ENCODE data around the gene CROCC2. TPM values are rescaled to one million over a fixed set of nuclear protein-coding genes. Genes with fewer than 3 reads are reported as not detected.

Gene CROCC2
- total RNA-seq, 1 donor, result not detected

DNA sequence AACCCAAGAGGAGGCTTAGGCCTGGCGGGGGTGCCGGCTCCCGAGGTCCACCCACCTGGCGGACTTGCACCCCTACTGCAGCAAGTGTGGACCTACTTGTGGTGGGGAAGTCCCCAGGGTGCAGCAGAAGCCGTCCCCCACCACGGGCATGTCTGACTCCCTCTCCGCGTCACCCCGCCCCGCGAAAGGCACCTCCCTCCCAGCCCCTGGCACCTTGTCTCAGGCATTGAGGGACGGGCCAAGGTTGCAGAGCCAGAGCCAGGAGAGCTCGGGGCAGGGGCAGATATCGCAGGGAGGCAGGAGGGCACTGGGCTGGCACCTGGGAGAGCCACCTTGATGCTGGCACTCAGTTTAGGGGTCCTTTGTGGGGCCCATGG, 19.0 kb downstream of the CROCC2 start:
- no peak overlapping the region for H3K4me3 ChIP-seq (ENCODE audit: low read depth, low read length)
- no peak for DNase-seq (ENCODE audit: low read depth)
- TF ChIP-seq, protein P1, sequence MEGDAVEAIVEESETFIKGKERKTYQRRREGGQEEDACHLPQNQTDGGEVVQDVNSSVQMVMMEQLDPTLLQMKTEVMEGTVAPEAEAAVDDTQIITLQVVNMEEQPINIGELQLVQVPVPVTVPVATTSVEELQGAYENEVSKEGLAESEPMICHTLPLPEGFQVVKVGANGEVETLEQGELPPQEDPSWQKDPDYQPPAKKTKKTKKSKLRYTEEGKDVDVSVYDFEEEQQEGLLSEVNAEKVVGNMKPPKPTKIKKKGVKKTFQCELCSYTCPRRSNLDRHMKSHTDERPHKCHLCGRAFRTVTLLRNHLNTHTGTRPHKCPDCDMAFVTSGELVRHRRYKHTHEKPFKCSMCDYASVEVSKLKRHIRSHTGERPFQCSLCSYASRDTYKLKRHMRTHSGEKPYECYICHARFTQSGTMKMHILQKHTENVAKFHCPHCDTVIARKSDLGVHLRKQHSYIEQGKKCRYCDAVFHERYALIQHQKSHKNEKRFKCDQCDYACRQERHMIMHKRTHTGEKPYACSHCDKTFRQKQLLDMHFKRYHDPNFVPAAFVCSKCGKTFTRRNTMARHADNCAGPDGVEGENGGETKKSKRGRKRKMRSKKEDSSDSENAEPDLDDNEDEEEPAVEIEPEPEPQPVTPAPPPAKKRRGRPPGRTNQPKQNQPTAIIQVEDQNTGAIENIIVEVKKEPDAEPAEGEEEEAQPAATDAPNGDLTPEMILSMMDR (IDR thresholded peaks at IDR 0.05; ENCODE audit: insufficient read depth, low read depth, low read length), result no peak

DNA sequence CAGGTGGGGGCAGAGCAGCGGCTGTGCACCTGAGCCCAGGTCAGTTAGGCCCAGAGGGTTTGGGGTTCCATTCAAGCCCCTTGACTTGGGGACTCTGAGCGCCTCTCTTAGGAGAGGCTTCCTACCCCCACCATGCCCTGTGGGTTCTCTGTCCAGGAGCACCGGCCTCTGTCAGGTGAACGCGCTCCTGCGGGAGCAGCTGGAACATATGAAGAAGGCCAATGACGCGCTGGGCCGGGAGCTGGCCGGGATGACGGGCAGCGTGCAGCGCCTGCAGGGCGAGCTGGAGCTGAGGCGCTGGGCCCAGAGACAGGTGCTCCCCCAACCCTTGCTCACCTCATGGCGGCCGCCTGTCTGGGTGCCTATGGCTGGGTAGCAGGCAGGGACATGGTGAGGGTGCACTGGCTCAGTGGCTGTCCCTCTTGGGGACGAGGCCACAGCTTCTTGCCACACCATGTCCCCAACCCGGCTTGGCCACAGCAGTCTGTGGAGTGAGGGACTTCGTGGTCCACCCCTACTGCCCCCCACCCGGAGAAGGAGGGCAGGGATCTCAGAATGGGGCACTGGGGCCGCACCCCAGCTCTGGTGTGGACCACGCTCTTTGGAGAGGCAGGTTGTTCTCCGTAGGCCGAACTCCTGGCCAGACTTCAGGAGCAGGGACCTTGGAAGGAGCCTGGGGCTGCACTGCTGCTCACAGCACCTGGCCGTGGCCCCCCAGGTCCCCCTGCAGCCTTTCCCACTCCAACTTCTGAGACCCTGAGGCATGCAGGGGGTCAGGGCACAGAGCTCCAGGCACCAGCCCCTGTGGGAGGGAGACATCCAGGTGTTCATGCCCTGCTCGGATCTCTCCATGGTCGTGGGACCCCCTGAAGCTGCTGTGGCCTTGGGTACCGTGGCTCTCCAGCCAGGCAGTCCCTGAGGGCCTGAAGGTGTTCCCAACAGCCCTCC, 19.7 kb downstream of the CROCC2 start:
- no peak for DNase-seq (ENCODE audit: low read depth)
- TF ChIP-seq, protein P1 (IDR thresholded peaks at IDR 0.05; ENCODE audit: insufficient read depth, low read depth, low read length), result no peak
- no peak overlapping the region for H3K4me3 ChIP-seq (ENCODE audit: low read depth, low read length)

DNA sequence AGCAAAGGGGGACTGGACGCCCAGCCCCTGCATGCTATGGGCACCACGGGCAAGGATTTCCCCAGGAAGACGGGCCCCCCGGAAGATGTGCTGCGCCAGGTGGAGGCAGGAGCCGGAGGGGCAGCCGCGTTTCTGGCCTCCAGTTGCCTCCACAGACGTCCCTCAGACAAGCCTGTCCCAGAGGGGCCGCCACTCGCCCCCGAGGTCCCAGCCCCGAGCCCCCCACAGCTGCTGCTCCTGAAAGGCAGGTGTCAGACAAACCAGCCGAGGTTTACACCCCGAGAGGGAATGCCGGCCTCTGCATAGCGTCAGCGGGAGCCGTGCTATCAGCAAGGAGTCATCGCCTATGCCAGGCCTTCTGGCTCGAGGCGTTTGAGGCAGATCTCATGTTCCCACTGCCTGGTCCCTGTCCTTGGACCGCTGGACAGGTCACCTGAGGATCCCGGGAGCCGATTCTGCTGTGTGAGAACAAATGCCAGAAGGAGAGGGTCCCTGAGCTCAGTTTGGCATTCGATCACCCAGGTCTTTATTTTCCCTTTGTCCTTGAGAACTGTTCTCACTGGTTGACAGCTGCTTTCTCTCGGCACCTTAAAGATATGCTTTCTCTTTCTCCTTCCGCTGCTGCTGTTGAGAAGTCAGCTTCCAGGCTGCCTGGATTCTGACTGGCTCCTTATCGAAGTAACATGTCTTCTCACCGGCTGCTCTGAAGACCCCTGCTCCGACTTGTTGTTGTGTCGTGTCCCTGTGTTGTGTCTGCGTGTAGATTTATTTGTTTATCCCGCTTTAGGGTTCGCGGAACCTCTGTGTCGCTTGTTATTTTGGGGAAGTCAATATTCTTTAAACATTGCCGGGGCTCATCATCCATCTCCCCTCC, 20.6 kb downstream of the CROCC2 start:
- H3K4me3 ChIP-seq (ENCODE audit: low read depth, low read length), result peak overlapping the region; percentile 7
- DNase-seq (ENCODE audit: low read depth), result peak; percentile 23
- TF ChIP-seq, protein P1 (IDR thresholded peaks at IDR 0.05; ENCODE audit: insufficient read depth, low read depth, low read length), result no peak

DNA sequence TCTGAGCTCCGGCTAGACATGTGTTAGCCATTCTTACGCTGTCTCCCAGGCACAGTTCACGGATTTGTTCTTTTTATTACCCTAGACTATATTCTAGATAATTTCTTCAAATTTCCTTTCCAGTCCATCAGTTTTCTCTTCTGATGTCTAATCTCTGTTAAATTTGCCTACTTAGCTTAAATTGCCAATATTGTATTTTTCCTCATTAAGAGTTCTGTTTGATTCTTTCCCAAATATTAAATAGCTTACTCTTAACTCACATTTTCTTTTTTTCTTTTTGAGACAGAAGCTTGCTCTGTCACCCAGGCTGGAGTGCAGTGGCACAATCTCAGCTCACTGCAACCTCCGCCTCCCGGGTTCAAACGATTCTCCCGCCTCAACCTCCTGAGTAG, 21.2 kb downstream of the CROCC2 start:
- DNase-seq (ENCODE audit: low read depth), result no peak

DNA sequence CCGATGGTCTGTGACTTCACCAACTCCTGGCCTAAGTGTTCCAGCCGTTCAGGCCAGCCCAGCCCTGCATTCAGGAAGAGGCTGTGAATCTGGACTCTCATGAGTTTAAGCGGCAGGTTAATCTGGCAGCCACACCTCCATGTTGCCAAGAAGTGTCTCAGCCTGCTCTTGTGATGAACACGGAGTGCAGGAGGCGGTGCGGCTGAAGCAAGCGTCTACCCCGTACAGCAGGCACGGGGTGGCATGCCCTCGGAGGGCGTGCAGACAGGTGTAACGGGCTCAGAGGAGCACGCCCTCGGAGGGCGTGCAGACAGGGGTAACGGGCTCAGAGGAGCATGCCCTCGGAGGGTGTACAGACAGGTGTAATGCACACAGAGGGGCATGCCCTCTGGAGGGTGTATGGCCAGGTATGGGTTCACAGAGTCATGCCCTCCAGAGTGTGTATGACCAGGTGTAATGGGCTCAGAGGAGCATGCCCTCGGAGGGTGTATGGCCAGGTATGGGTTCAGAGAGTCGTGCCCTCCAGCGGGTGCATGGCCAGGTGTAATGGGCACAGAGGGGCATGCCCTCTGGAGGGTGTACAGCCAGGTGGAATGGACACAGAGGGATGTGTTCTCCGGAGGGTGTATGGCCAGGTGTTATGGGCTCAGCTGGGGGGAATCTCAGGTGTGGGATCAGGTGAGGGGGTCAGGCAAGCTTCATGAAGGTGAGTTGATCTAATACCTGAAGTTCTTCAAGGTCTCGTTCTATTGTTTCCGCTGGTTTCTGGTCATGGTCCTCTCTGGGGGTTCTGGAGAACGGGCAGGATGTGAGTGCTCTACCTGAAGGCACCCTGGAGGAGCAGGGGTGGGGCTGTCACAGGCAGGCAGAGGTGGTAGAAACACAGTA, 22.6 kb downstream of the CROCC2 start:
- TF ChIP-seq, protein P1 (IDR thresholded peaks at IDR 0.05; ENCODE audit: insufficient read depth, low read depth, low read length), result no peak
- no peak for DNase-seq (ENCODE audit: low read depth)
- no peak overlapping the region for H3K4me3 ChIP-seq (ENCODE audit: low read depth, low read length)

More for the DNA sequence above, 21.2 kb downstream of the CROCC2 start:
- TF ChIP-seq, protein P1 (IDR thresholded peaks at IDR 0.05; ENCODE audit: insufficient read depth, low read depth, low read length), result no peak
- H3K4me3 ChIP-seq (ENCODE audit: low read depth, low read length), result no peak overlapping the region
